ENCODE results near the gene MOB3A.

The MOB3A gene

DNA sequence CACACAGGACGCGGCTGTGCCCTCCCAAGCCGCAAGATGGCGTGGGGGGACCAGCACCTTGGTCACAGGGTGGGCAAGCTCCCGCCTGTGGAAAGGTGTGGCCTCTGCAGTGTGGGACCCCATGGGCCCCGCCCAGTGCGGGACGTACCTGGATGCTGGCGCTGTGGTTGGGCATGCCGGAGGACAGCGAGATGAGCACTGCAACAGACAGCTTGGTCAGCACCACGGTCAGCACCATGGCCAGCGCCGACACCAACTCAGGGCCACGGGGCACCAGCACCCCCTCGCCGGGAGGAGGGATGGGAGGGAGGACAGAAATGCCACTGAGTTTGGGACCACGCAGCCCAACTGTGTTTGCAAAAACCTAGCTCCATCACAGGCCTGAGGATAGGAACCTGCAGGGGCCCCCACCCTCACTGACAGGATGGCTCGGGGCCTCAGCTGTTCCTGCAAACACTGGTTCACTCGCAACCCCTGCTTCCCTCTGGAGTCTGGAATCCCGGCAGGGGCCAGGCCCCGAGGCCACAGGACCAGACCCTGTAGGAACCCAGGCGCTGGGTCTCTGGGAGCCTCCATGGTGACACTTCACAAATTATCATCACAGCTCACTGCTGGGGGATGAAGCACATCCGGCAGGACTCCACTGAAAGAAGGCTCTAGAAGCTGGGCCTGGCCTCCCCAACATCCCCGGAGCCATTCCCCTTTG, 27.7 kb upstream of the MOB3A start:
- DNase-seq (ENCODE audit: low read depth) = no peak

DNA sequence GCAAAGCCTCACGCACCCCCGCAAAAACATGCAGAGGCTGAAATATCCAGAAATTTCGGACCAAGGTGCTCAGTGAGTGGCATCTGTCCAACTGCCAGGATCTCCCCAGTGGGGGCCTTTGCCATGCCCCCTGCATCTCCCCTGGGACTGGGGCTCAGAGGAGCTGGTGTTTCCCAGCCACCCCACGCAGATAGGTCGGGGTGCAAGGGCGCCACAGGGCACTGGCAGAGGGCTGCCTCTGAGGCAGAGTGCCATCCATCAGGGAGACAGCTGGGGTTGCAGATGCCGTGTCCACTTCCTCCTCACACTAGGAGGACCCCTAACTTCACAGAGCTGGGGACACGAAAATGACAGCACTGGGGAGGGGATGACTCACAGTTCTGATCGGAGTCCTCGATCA, 26.9 kb upstream of the MOB3A start:
- no peak for DNase-seq (ENCODE audit: low read depth)

DNA sequence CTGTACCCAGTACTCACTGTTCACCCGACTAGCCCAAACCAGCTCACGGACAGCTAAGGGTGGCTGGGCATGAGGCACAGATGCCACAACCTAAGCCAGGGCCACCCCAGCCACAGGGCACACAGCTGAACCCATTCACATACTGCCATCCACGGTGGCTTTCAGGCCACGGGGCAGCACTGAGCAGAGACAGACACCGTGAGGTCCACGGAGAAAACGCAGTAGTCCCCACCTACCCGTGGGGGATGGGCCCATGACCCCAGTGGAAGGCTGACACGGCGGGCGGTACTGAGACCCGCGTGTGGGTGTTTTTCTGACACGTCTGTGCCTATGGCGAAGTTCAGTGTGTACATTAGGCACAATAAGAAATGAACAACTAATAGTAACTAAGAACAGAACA, 26.1 kb upstream of the MOB3A start:
- no peak for DNase-seq (ENCODE audit: low read depth)

DNA sequence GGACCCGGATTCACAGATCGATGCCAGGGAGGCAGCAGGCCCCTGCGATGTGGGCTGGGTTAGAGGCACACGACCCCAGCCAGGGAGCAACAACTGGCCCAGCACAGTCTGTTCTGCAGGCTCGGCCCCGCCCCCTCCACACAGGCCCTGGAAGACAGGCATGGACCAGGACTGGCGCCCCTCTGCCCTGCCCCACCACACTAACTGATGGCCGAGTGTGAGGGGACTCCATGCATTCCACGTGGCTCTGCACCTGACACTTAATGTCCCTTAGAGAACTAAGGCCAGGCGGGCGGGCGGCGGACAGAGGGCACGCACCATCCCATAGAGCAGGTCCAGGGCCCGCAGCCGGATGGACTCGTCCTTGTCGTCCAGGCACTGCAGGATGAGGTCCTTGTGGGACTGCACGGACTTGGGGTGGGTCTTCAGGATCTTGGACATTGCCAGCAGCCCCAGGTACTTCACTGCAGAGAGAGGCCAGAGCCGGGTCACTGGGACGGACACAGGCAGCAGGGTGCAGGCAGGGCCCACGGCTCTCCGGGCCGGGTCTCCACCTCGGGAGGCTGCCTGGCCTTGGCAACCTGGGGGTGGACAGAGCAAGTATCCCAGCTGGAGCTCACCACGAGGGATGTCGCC, 25.4 kb upstream of the MOB3A start:
- no peak for DNase-seq (ENCODE audit: low read depth)

DNA sequence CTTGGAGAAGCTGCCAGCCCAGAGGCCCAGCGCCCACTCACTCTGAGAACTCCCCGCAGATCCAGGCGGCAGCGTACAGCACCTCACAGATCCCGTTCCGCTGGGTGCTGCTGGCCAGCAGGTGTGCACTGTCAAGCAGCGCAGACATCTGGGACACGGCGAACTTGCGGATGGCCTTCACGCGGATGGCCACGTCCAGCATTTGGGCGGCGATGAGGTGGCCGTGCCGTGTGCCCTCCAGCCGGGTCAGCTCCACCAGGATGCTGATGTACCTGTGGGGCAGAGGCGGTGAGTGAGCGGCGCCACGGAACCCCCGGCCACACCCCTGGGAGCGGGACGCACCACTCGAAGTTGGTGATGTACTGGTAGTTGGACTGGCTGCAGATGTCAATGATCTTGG, 24.7 kb upstream of the MOB3A start:
- DNase-seq (ENCODE audit: low read depth) = no peak

DNA sequence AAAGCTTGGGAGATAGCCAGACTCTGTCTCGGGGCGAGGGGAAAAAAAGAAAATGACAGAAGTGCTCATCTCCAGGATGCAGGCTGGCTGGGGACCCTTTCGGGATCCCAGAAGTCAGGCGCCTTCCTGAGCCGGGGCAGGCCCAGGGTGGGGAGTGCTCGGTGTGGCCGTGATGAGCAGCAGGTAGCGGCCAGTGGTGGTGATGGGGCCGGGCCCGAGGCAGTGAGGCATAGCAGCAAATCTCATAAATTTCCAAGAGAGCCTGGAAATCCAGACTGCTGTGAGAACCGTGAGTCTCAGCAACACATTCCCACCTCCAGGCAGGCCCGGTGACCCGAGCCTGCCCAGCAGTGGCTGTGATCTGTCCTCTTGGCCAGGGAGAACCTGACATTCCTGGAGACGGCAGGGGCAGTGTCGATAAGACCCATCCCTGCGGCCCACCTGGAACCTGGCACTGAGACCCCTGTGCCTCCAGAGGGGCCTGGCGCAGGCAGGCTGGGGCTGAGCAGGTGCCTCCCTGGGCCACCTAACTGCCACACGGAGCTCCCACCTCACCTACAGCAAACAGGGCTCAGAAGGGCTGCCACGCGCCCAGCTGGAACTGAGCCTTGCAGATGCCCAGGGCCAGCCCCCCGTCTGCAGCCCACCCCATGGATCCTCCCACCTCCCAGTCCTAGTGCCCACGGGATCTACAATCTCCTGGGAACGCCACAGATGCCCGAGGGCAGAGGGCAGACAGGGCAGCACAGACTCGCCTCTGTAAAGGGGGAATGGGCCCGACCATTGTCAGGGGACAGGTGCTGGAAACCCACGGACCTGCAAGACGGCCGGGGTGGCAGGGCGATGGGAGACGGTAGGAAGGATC, 24.0 kb upstream of the MOB3A start:
- no peak for DNase-seq (ENCODE audit: low read depth)

DNA sequence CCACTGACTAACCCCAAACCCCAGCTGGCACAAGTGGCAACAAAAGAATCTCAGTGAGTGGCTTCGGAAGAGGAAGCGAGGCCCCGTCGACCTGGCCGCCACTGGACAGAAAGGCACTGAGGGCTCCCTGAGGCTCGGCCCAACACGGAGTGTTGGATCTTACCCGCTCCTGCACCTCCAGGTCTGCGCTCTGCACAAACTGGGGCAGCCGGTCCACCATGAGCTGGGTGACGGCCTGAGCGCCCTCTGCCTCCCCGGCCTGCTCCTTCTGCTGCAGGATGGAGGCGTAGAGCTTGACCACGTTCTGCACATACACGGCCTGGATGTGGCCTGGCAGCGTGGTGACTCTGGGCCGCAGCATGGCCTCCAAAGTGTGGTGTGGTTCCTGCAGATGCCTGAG, 22.3 kb upstream of the MOB3A start:
- no peak for DNase-seq (ENCODE audit: low read depth)

DNA sequence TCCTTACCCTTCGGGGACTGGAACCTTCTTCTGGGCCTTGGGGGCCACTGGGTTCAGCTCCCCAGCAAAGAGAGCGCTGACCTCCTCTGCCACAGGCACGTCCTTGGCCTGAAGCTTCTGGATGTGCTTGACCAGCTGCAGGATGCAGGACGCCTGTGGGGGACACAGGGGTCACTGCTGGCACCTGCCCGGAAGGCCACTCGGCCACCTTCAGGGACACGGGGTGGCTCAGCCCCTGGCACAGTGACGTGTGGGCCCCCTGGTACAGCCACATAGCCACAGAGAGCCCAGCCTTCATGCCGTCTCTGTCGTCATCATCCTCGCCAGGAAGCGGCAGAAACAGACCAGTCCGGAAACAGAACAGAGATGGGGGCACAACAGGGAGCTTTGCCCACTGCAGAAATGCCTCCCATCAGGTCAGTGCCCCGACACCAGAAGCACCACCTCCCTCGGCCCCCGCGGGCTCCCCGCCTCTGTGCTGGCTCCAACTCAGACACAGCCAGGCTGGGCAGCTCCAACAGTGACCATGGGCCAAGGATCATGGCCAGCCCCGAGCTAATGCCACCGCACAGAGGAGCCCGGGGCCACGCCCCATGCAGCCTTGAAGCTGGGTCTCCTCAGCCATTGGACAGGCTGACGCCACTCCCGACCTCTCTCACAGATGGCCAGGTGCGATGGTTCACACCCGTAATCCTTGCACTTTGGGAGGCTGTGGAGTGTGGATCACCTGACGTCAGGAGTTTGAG, 21.3 kb upstream of the MOB3A start:
- DNase-seq (ENCODE audit: low read depth) = no peak

DNA sequence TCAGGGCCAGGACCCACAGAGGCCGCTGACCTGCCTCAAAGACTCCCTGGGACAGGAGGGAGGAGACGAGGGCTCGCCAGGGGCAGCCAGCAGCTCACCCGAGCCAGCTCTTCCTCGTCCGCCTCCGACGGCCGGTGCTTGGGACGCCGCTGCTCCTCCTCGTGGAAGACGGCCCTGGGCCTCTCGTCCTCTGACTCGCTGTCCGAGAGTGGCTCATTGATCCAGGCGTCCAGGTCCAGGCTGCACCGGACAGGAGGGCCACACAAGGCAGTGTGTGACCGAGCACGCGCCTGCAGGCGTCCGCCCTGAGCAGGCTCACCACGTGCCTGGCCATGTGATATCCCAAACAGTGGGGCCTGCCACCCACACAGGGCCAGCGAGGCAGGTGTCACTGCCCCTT, 20.4 kb upstream of the MOB3A start:
- DNase-seq (ENCODE audit: low read depth) = no peak

DNA sequence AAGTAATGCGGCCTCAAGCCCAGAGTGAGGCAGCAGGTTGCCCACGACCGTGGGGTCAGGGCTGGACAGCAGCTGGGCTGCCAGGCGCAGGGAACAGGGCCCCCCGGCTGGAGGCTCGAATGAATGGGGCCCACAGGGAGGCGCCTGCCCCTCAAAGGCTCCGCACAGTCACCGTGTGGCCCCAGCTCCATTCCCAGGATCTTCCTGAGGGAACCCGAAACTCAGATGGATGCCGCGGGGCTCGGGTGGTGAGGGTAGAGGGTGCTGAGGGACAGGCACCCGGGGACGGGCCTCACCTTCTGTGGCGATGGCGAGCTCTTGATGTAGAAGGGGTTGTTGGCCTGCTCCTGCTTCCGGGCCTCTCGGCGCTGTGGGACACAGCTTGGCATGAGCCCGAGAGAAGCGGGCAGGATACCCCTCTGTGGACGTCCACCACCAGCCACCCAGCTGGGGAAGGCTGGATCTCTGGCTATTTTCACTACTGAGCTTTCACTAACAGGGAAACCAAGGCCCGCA, 19.8 kb upstream of the MOB3A start:
- no peak for DNase-seq (ENCODE audit: low read depth)

DNA sequence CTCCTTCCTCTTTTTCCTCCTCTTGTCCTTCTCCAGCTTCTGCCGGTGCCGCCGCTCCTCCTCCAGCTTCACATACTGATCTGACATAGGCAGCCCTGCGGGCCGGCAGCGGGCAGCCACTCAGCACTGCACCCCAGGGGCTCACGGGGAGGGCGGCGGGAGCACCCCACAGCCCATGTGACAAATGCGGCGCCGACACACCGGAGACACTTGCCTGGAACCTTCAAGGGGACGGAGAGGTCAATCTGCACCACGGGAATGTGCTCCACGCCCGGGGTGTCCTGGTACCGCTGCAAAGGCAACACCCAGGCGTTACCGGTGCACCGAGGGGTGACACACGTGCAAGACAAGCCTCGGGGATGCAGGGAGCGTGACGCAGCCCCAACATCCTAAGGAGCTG, 19.2 kb upstream of the MOB3A start:
- no peak for DNase-seq (ENCODE audit: low read depth)

DNA sequence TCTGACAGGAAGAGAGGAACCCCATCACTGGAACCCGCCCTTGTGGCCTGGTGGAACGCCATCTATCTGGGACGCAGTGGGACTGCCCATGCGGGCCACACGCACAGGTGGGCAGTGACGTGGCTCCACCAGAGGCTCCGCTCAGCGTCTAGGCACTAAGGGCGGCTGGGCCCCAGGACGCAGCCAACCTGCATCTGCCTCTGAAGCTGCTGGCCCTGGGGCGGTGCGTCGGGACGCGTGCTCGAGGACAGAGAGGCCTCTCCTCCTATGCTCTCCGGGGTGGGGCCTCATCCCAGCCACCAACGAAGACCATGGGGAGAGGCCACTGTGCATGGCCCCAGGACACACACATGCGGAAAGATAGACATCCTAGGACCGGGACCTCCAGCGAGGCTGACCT, 18.7 kb upstream of the MOB3A start:
- DNase-seq (ENCODE audit: low read depth) = no peak

DNA sequence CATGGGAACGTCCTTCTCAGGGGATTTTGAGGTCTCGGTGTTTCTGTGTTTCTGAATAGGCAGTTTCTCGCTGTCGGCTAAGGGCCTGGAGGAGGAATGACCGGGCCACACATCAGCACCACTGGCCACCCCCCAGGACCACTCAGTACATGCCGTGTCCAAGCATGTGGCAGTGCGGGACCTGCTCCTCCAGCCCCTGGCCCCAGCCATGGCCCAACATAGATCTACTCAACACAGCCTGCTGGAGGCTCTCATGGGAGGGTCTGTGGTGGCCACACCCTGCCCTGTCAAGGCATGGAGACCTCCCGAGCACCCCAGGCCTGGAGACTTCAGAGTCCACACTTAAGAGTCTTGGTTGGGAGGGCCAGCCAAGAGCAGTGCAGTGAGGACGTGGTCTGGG, 18.1 kb upstream of the MOB3A start:
- no peak for DNase-seq (ENCODE audit: low read depth)

DNA sequence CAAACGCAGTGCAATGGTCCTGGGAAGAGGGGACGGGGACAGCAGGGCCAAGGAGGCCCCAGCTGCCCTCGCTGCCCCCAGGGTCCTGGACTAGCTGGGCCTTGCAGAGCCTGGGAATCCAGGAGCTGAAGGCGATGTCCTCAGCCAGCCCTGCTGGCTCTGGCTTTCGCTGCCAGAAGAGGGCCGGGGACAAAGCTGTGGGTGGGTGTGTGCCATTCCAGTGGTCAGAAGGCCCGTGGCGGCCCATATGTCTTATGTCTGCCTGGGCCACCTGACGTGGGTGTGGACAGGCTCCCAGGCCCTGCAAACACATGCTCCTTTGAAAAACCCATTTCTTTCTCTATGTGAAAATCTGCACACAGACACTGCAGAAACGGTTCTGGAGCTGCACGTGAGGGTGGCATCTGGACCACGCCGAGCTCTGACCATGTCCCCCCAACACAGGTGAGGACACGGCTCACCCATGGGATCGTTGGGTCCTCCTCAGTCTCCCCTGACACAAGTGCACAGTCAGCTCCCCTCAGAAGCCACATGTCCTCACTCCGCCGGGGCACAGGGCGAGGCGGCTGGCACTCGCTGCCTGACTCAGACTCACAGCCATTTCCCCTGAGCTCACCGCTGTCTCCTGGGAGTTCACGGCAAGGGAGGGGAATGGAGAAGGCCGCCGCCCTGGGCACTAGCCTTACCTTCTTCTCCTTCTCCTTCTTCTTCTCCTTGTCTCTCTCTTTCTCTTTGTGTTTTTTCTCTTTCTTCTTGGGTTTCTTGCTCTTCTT, 17.5 kb upstream of the MOB3A start:
- DNase-seq (ENCODE audit: low read depth) = no peak

DNA sequence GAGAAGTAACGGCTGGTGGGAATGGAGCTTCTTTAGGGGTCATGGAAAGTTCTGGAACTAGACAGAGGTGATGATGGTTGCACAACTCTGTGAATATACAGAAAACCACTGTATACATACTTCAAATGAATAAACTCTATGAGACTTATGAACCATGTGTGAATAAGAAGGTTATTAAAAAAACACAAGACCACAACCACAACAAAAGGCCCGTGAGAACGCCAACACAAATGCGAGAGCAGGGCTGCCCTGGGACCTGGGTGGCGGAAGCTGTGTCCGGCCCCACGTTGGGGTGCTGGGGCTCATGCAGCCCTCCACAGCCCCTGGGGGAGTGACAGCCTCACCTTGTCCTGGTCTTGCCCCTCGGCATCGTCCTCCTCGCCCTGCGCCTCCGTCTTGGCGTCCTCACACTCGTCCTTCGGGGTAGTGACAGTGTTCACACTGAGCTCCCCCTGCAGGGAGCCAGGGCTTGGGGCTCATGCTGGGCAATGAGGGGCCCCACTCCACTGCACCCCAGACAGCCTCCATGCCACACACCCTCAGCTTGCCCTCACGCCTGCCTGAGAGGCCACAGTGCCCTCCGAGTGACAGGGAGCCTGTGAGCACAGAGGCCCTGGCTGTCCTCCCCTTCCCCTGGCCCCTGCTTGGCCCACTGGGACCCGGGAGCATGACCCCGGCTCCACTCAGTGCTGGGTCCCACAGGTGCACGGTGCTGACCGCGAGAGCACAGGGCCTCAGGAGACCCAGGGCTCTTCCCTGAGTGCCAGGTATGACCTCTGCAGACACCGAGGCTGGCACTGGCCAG, 16.6 kb upstream of the MOB3A start:
- DNase-seq (ENCODE audit: low read depth) = no peak

DNA sequence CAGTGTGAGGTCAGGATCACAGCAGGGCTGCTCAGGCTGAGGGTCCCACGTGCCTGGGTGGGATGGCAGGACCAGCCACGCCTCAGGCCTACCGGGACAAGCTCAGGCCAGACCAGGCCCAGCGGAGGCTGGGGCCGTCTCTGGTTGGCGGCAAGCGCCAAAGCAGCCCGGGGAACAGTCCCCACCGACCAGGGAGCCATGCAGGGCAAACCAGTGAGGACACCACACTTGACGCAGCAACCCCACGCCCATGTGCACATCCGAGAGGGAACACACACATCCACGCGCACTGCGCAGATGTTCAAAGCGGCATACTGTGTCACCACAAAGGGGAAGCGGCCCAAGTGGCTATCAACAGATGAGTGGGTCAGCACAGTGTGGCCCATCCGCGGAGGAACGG, 15.8 kb upstream of the MOB3A start:
- DNase-seq (ENCODE audit: low read depth) = no peak

DNA sequence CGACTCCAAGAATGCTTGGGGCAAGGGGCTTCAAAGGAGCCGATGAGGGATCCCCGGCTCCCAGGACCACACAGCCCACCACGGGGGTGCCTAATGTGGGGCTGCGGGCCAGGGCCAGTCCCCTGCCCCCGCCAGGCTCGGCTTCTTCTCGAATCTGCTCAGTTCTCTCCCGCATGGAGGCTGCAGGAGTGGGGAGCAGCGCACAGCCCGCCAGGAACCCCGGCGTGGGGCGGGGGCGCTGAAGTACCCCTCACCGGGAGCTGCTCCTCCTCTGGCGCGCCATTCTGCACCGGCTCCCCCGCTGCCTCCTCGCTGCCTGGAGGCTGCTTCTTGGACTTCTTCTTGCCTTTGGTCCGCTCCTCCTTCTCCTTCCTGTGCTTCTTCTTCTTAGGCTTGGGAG, 15.3 kb upstream of the MOB3A start:
- no peak for DNase-seq (ENCODE audit: low read depth)

DNA sequence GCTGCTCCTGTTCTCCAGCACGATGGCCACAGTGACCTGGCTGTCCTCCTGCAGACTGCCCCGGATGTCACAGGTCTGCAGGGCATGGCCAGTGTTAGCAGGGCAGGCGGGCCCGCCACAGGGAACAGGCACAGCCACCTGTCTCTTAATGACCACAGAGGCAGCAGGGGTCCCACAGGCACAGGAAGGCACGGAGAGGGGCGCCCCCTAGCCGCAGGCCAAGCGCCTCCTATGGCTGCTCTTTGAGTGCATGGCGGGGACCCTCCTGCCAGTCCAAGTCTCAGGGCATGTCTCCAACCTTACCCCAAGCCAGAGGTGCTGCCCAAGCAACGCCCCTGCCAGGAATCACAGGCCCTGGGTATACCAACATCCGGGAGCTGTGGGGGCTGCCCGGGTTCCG, 14.7 kb upstream of the MOB3A start:
- no peak for DNase-seq (ENCODE audit: low read depth)

DNA sequence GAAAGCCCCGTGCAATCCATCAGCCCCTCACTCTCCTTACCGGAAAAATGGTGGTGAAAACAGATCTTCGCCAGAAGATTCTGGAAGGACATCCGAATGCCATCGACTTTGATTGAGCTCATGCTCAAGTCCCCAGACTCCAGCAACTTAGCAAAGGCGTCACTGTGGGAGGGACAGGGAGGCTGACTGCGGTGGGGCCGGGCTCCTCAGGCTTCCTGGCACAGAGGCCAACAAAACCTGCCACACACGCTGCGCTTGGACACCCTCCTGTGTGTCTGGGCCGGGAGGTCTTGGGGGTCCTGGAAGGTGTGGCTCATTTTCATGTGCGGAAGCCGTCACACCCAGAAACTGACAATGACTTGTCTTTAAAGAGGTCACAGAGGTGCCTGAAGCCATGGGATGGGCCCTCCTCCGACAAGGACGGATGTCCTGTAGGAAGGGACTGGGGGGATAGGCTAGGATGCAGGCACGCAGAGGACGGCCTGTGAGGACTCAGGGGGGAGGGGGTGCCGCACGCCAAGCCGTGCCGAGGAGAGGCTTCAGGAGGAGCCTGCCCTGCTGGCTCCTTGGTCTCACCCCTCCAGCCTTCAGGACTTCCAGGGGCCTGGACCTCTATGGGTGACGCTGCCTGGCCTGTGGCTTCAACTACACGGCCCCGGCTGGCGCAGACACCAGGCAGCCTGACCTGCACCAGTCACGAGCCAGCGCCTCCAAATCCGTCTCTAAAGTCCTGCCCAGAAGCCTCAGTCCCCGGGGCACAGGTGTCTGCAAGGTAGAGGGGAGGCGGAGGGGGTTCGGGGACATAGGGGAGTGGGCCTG, 13.1 kb upstream of the MOB3A start:
- DNase-seq (ENCODE audit: low read depth) = no peak

Data from GM04503 (cell line).